ENCODE results near the gene DEFB127.
"Not testable (repeated sequence)": the region's sequence is repeated elsewhere in the genome, so short reads cannot be mapped to it uniquely, and the experiment has no call there.

The DEFB127 gene

GRCh38 chr20:199996-200395 lies 42.7 kb downstream of the DEFB127 start:
- H3K4me3 ChIP-seq (ENCODE audit: low read depth, low read length) = no peak overlapping the region
- TF ChIP-seq CTCF (IDR thresholded peaks at IDR 0.05; ENCODE audit: borderline replicate concordance, insufficient read depth, low read depth, low read length) = no peak

- H3K4me3 ChIP-seq (ENCODE audit: low read depth, low read length) = not testable (repeated sequence)
These were observed 46.4 kb downstream of the DEFB127 start for GRCh38 chr20:203630-204029.
